Loucy (cell line): ENCODE results near the gene PTPN3.

Source experiments
- EZH2phosphoT487 ChIP-seq: fragments of 200-600 bp; IDR thresholded peaks from 2 replicates; pipeline ENCODE4 v1.6.1; 2018; ENCODE audit warnings: antibody characterized with exemption, mild to moderate bottlenecking, moderate library complexity, borderline replicate concordance
- TF ChIP-seq, protein P1 (sequence below): fragments of 200-600 bp; sonication (generic); conservative IDR thresholded peaks from 2 replicates; pipeline ENCODE4 v1.5.1; 2014; ENCODE audit warnings: mild to moderate bottlenecking, antibody characterized with exemption, low read length

DNA sequence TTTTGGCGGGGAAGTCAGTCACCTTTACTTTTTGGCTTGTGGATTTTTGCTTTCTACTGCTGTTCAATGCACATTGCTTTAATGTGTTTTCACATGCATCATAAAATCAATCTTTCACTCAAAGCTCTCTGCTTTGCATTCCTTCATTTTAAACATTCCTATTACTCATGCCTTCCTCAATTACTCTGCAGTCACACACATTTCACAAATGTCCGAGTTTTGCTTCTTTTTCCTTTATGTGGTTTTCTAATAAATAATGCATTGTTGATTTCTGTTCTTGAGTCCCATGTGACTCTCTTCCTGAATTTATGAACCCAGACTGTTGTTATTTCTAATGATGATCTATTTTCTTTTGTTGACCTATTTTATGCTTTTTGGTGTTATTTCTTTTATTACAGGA is 95.0 kb downstream of the PTPN3 start:
- TF ChIP-seq, protein P1, sequence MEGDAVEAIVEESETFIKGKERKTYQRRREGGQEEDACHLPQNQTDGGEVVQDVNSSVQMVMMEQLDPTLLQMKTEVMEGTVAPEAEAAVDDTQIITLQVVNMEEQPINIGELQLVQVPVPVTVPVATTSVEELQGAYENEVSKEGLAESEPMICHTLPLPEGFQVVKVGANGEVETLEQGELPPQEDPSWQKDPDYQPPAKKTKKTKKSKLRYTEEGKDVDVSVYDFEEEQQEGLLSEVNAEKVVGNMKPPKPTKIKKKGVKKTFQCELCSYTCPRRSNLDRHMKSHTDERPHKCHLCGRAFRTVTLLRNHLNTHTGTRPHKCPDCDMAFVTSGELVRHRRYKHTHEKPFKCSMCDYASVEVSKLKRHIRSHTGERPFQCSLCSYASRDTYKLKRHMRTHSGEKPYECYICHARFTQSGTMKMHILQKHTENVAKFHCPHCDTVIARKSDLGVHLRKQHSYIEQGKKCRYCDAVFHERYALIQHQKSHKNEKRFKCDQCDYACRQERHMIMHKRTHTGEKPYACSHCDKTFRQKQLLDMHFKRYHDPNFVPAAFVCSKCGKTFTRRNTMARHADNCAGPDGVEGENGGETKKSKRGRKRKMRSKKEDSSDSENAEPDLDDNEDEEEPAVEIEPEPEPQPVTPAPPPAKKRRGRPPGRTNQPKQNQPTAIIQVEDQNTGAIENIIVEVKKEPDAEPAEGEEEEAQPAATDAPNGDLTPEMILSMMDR: no peak
- TF ChIP-seq EZH2phosphoT487: no peak
